ENCODE measurements around the gene LTF. TPM values are rescaled to one million over a fixed set of nuclear protein-coding genes. Genes with fewer than 3 reads are reported as not detected.

Gene LTF
- total and polyA plus RNA-seq, 7 donors = 0.73 to 3.8 (median 2.0) TPM

DNA sequence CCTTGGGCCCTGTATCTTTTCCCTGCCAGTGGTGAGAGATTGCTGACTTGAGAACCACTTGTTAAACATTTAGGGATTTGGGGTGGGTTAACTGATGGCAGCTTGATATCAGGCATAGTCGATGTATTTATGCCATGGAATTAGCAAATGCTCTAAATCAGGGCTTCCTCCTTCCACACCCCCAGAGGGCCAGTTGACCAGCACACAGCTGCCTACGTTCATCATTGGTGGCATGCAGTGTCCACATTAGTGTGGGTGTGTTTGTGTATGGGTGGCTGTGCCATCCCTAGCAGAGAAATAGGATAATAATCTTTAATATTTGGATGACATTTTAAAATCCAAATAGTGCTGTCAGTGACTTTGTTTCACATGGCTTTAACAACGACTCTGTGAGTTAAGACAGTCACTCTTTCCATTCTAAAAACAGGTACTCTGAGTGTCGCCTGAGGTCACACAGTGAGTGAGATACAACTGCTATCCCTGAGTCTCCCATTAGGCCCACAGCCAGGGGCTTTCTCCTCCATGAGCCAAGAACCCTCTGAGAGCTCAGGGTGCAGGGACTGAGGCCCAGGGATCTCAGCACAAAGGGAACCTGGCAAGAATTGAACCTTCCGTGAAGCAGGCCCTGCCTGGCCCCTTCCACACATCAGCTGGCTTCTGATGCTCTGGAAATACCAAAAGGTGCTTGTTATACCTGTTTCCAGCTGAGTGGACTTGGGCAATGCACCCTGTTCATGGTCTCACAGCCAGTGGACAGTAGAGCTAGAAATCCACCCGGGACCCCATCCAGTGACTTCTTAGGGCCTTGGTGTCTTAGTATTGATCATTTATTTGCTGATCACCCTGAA lies 4.3 kb upstream of the LTF start:
- DNase-seq (no peak), ATAC-seq (peak in 3 of 4 donors; percentile 31 to 57 (median 56))
- no peaks in the 10 kb centered on the region for H3K36me3 ChIP-seq (ENCODE audit: insufficient read depth in 1 of 2, low read depth in 1 of 2)
- H3K27me3 ChIP-seq (ENCODE audit: insufficient read depth in 3 of 3, low read length in 2 of 3) = no peaks in the 10 kb centered on the region
- no peak for TF ChIP-seq CTCF (IDR thresholded peaks at IDR 0.05)
- H3K9me3 ChIP-seq = no peaks in the 10 kb centered on the region
- no peak overlapping the region for H3K27ac ChIP-seq
- intact Hi-C loops (cut with DNase I) = no loop called here
- H3K4me1 ChIP-seq = peaks cover 19% of the 10 kb centered on the region
- no peak overlapping the region for H3K4me3 ChIP-seq
- 34 to 46% (median 35%) methylated on average over 6 of the region's 6 CpGs for WGBS, 3 donors

DNA sequence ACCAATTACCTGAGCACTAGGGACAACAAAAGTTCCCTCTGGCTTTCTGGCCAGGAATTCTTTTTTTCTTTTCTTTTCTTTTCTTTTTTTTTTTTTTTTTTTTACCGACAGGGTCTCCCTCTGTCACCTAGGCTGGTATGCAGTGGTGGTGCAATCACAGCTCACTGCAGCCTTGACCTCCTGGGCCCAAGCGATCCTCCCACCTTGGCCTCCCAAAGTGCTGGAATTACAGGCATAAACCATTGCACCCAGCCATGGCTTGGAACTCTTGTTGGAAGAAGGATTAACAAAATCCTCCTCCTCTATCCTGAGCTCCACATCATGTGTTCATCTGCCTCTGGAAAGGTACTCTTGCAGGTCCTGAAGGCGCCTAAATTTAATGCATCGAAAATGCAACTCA lies 2.9 kb upstream of the LTF start:
- Histone ChIP-seq H3K27ac (no peak overlapping the region), H3K27me3 (ENCODE audit: insufficient read depth in 3 of 3, low read length in 2 of 3) (no peaks in the 10 kb centered on the region), H3K4me3 (no peak overlapping the region), H3K36me3 (ENCODE audit: insufficient read depth in 1 of 2, low read depth in 1 of 2) (no peaks in the 10 kb centered on the region), H3K4me1 (peaks cover 19% of the 10 kb centered on the region), H3K9me3 (no peaks in the 10 kb centered on the region)
- TF ChIP-seq CTCF (IDR thresholded peaks at IDR 0.05) = no peak
- WGBS, 3 donors = 91 to 96% (median 95%) methylated on average over 3 to 4 of the region's 4 CpGs
- ATAC-seq (no peak), DNase-seq (no peak)
- intact Hi-C loops (cut with DNase I) = no loop called here

GRCh38 chr3:46466871-46467403 lies 2.2 kb upstream of the LTF start:
- H3K4me1 ChIP-seq = peaks cover 19% of the 10 kb centered on the region

DNA sequence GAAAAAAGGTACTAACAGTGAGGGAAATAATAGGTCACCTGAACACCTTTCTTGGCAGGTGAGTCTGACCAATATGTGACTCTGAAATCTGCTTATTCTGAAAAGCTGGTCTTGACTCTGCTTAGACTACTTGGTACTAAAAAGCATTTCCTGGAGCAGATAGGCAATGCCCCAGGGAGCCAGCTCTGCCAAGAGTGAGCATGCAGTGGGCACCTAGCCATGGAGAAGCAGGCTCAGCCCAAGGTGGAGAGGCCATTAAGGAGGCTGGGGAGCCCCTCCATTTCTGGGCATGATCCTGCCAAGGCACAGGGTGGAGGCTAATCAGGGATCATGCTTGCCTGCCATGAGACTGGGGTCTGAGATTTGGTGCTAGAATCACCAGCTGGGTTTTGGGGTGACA lies 1.6 kb upstream of the LTF start:
- peaks cover 19% of the 10 kb centered on the region for H3K4me1 ChIP-seq
- ATAC-seq (no peak), DNase-seq (no peak)
- no peaks in the 10 kb centered on the region for H3K27me3 ChIP-seq (ENCODE audit: insufficient read depth in 3 of 3, low read length in 2 of 3)
- H3K27ac ChIP-seq = no peak overlapping the region
- no peak overlapping the region for H3K4me3 ChIP-seq
- intact Hi-C loops (cut with DNase I) = no loop called here
- no peaks in the 10 kb centered on the region for H3K9me3 ChIP-seq
- H3K36me3 ChIP-seq (ENCODE audit: insufficient read depth in 1 of 2, low read depth in 1 of 2) = no peaks in the 10 kb centered on the region
- TF ChIP-seq CTCF (IDR thresholded peaks at IDR 0.05) = no peak

More at GRCh38 chr3:46466871-46467403, 2.2 kb upstream of the LTF start:
- intact Hi-C loops (cut with DNase I) = no loop called here
- H3K27ac ChIP-seq = no peak overlapping the region
- no peaks in the 10 kb centered on the region for H3K36me3 ChIP-seq (ENCODE audit: insufficient read depth in 1 of 2, low read depth in 1 of 2)
- WGBS, 3 donors = 45 to 79% (median 57%) methylated on average over 1 of the region's 1 CpG
- no peaks in the 10 kb centered on the region for H3K27me3 ChIP-seq (ENCODE audit: insufficient read depth in 3 of 3, low read length in 2 of 3)
- TF ChIP-seq CTCF (IDR thresholded peaks at IDR 0.05) = no peak
- no peak for ATAC-seq
- no peak overlapping the region for H3K4me3 ChIP-seq
- DNase-seq = no peak
- H3K9me3 ChIP-seq = no peaks in the 10 kb centered on the region
